ENCODE data around the gene DPF1. TPM values are rescaled to one million over a fixed set of nuclear protein-coding genes. Genes with fewer than 3 reads are reported as not detected.
"Not testable (repeated sequence)": the region's sequence is repeated elsewhere in the genome, so short reads cannot be mapped to it uniquely, and the experiment has no call there.

Gene DPF1
- total RNA-seq, 1 donor from 2014 or later: 4.8 TPM

- TF ChIP-seq CTCF (IDR thresholded peaks at IDR 0.05; ENCODE audit: unreplicated experiment): no peak
- Mint-ChIP-seq H3K4me3 (ENCODE audit: low read depth) (no peak overlapping the region), H3K9me3 (ENCODE audit: low read depth) (no peaks in the 10 kb centered on the region), H3K27ac (peak overlapping the region; percentile 1), H3K27me3 (peaks cover 20% of the 10 kb centered on the region), H3K4me1 (ENCODE audit: low read depth) (peaks cover 3% of the 10 kb centered on the region), H3K36me3 (ENCODE audit: insufficient read depth) (no peaks in the 10 kb centered on the region)
- no peak for DNase-seq (ENCODE audit: low spot score, unreplicated experiment)
Observed at GRCh38 chr19:38239816-38240215, 15.8 kb upstream of the DPF1 start.

- Mint-ChIP-seq H3K4me3 (ENCODE audit: low read depth) (no peak overlapping the region), H3K27me3 (peaks cover 35% of the 10 kb centered on the region), H3K4me1 (ENCODE audit: low read depth) (no peaks in the 10 kb centered on the region), H3K9me3 (ENCODE audit: low read depth) (no peaks in the 10 kb centered on the region), H3K36me3 (ENCODE audit: insufficient read depth) (no peaks in the 10 kb centered on the region), H3K27ac (no peak overlapping the region)
- TF ChIP-seq CTCF (IDR thresholded peaks at IDR 0.05; ENCODE audit: unreplicated experiment): no peak
- DNase-seq (ENCODE audit: low spot score, unreplicated experiment): no peak
Observed at GRCh38 chr19:38234615-38235014, 10.6 kb upstream of the DPF1 start.

GRCh38 chr19:38233740-38234251 lies 9.8 kb upstream of the DPF1 start:
- Mint-ChIP-seq H3K27me3 (peaks cover 36% of the 10 kb centered on the region), H3K4me1 (ENCODE audit: low read depth) (no peaks in the 10 kb centered on the region), H3K4me3 (ENCODE audit: low read depth) (no peak overlapping the region), H3K36me3 (ENCODE audit: insufficient read depth) (no peaks in the 10 kb centered on the region), H3K9me3 (ENCODE audit: low read depth) (no peaks in the 10 kb centered on the region), H3K27ac (peak overlapping the region; percentile 33)
- DNase-seq (ENCODE audit: low spot score, unreplicated experiment): peak; percentile 80
- TF ChIP-seq CTCF (IDR thresholded peaks at IDR 0.05; ENCODE audit: unreplicated experiment): peak; percentile 89

- Mint-ChIP-seq H3K9me3 (ENCODE audit: low read depth) (no peaks in the 10 kb centered on the region), H3K4me1 (ENCODE audit: low read depth) (peaks cover 9% of the 10 kb centered on the region), H3K27me3 (peaks cover 43% of the 10 kb centered on the region), H3K27ac (no peak overlapping the region), H3K4me3 (ENCODE audit: low read depth) (no peak overlapping the region), H3K36me3 (ENCODE audit: insufficient read depth) (no peaks in the 10 kb centered on the region)
- TF ChIP-seq CTCF (IDR thresholded peaks at IDR 0.05; ENCODE audit: unreplicated experiment): no peak
- DNase-seq (ENCODE audit: low spot score, unreplicated experiment): no peak
Observed at GRCh38 chr19:38231918-38232317, 7.9 kb upstream of the DPF1 start.

GRCh38 chr19:38230506-38231133 lies 6.6 kb upstream of the DPF1 start:
- DNase-seq (ENCODE audit: low spot score, unreplicated experiment); H3K9me3 Mint-ChIP-seq (ENCODE audit: low read depth); H3K4me3 Mint-ChIP-seq (ENCODE audit: low read depth); H3K4me1 Mint-ChIP-seq (ENCODE audit: low read depth); H3K36me3 Mint-ChIP-seq (ENCODE audit: insufficient read depth); H3K27ac Mint-ChIP-seq: not testable (repeated sequence)
- H3K27me3 Mint-ChIP-seq: peaks cover 48% of the 10 kb centered on the region

- H3K27ac Mint-ChIP-seq: no peak overlapping the region
- no peaks in the 10 kb centered on the region for H3K9me3 Mint-ChIP-seq (ENCODE audit: low read depth)
- H3K36me3 Mint-ChIP-seq (ENCODE audit: insufficient read depth): no peaks in the 10 kb centered on the region
- H3K27me3 Mint-ChIP-seq: peaks cover 50% of the 10 kb centered on the region
- H3K4me1 Mint-ChIP-seq (ENCODE audit: low read depth): peaks cover 10% of the 10 kb centered on the region
- DNase-seq (ENCODE audit: low spot score, unreplicated experiment): peak; percentile 55
- H3K4me3 Mint-ChIP-seq (ENCODE audit: low read depth): peak overlapping the region; percentile 50
- peak; percentile 7 for TF ChIP-seq CTCF (IDR thresholded peaks at IDR 0.05; ENCODE audit: unreplicated experiment)
Observed at GRCh38 chr19:38229585-38230073, 5.6 kb upstream of the DPF1 start.

All from progenitor cell of endocrine pancreas (in vitro differentiated cells).